K562 (cell line): ENCODE results near the gene ANKMY2. TPM values are rescaled to one million over a fixed set of nuclear protein-coding genes. Genes with fewer than 3 reads are reported as not detected.

Experiments
- BHLHE40 ChIP-seq: IDR thresholded peaks from 2 replicates; pipeline ENCODE4 v1.6.1; 2011; ENCODE audit warnings: low read length, improper control_type of control experiment
- CBX3 ChIP-seq, 2 experiments: IDR thresholded peaks; 1 replicate in 1 of 2; 2 replicates in 1 of 2; pipeline ENCODE4 v1.6.1; 2012; ENCODE audit warnings: inconsistent platforms in 2 of 2, low read length in 2 of 2, borderline replicate concordance in 1 of 2, control low read depth in 1 of 2
- CREM ChIP-seq: IDR thresholded peaks from 2 replicates; pipeline ENCODE4 v1.6.1; 2014; ENCODE audit warnings: antibody characterized with exemption, low read depth
- EP300 ChIP-seq: IDR thresholded peaks from 2 replicates; pipeline ENCODE4 v1.6.1; 2012; ENCODE audit warnings: low read length, improper control_type of control experiment
- FOS ChIP-seq: IDR thresholded peaks from 3 replicates; pipeline ENCODE4 v1.6.1; 2011; ENCODE audit not compliant: insufficient read length; ENCODE audit errors: extremely low read depth
- FOXA3 ChIP-seq, 2 experiments: fragments of 450-650 bp in 1 of 2; sonication (generic) in 1 of 2; formaldehyde crosslinking; IDR thresholded peaks in 1 of 2; conservative IDR thresholded peaks in 1 of 2; 2 replicates each; pipeline versions ENCODE4 v1.4.0 to v1.8.0; 2020 to 2022; ENCODE audit warnings: mild to moderate bottlenecking in 2 of 2, missing genetic modification reagents in 1 of 2
- GABPA ChIP-seq: fragments of 200-800 bp; sonication (Bioruptor generic); conservative IDR thresholded peaks from 2 replicates; pipeline ENCODE4 v1.6.1; 2016; ENCODE audit warnings: low read depth, missing genetic modification characterization, missing compliant biosample characterization
- HDAC1 ChIP-seq, 2 experiments: fragments of 450-650 bp; IDR thresholded peaks; 2 replicates each; pipeline ENCODE4 v1.6.1; 2016 to 2017; ENCODE audit warnings: inconsistent platforms in 1 of 2, mild to moderate bottlenecking in 1 of 2, moderate library complexity in 1 of 2
- LEF1 ChIP-seq: fragments of 450-650 bp; IDR thresholded peaks from 2 replicates; pipeline ENCODE4 v1.6.1; 2016; ENCODE audit warnings: mild to moderate bottlenecking
- MECOM ChIP-seq: fragments of 250-450 bp; sonication (Bioruptor Pico); IDR thresholded peaks from 2 replicates; pipeline ENCODE4 v1.8.0; 2022; ENCODE audit warnings: inconsistent platforms
- MEF2D ChIP-seq: conservative IDR thresholded peaks from 2 replicates; pipeline ENCODE4 v1.6.1; 2016; ENCODE audit warnings: low read depth, missing genetic modification characterization, missing compliant biosample characterization
- MTA1 ChIP-seq: fragments of 450-650 bp; IDR thresholded peaks from 2 replicates; pipeline ENCODE4 v1.6.1; 2017; ENCODE audit warnings: borderline replicate concordance
- MYC ChIP-seq, 2 experiments: fragments of 250-450 bp in 1 of 2; sonication (Bioruptor Pico) in 1 of 2; IDR thresholded peaks; 2 replicates each; pipeline versions ENCODE4 v1.5.1 to v1.6.1; 2012 to 2021; ENCODE audit warnings: low read depth in 2 of 2, borderline replicate concordance in 1 of 2, improper control_type of control experiment in 1 of 2, low read length in 1 of 2, mild to moderate bottlenecking in 1 of 2, moderate library complexity in 1 of 2
- NCOR1 ChIP-seq: fragments of 450-650 bp; IDR thresholded peaks from 2 replicates; pipeline ENCODE4 v1.6.1; 2016; ENCODE audit warnings: mild to moderate bottlenecking, moderate library complexity
- PHTF2 ChIP-seq: fragments of 250-450 bp; sonication (Bioruptor Pico); IDR thresholded peaks from 2 replicates; pipeline ENCODE4 v1.5.0; 2021; ENCODE audit warnings: mild to moderate bottlenecking
- SMARCA4 ChIP-seq: fragments of 450-650 bp; IDR thresholded peaks from 2 replicates; pipeline ENCODE4 v1.6.1; 2016
- SMARCE1 ChIP-seq: fragments of 450-650 bp; IDR thresholded peaks from 2 replicates; pipeline ENCODE4 v1.7.1; 2016; ENCODE audit warnings: mild to moderate bottlenecking
- SOX6 ChIP-seq: fragments of 450-650 bp; IDR thresholded peaks from 2 replicates; pipeline ENCODE4 v1.6.1; 2014; ENCODE audit warnings: mild to moderate bottlenecking
- SREBF1 ChIP-seq: fragments of 150-350 bp; IDR thresholded peaks from 2 replicates; pipeline ENCODE4 v1.6.1; 2014; ENCODE audit warnings: antibody characterized with exemption, low read depth, low read length, borderline replicate concordance
- TRIM24 ChIP-seq, 2 experiments: fragments of 450-650 bp; IDR thresholded peaks; 2 replicates each; pipeline ENCODE4 v1.6.1; 2016
- ZEB2 ChIP-seq: fragments of 450-650 bp; IDR thresholded peaks from 2 replicates; pipeline ENCODE4 v1.6.1; 2016
- ZNF76 ChIP-seq: fragments of 250-450 bp; sonication (Bioruptor Pico); IDR thresholded peaks from 2 replicates; pipeline ENCODE4 v1.4.0; 2020; ENCODE audit warnings: mild to moderate bottlenecking, moderate library complexity, borderline replicate concordance
- polyA plus RNA-seq, 8 experiments: library from polyadenylated mRNA; depleted of rRNA in 4 of 8; stranded (reverse) in 5 of 8; unstranded in 3 of 8; fragments of >200 nt; fragmentation: Nextera tagmentation in 2 of 8; fragmentation: Illumina TruSeq in 1 of 8; extraction: Ambion mirVana in 2 of 8; extraction: Trizol in 1 of 8; gene quantifications; 2 replicates each; pipeline versions ENCODE4 v1.2.1 to v1.2.3, GENCODE V29; 2011 to 2014; ENCODE audit warnings: inconsistent platforms in 1 of 8, missing spikeins in 1 of 8
- total RNA-seq, 7 experiments: library from RNA; depleted of rRNA in 6 of 7; stranded (reverse); fragments of >200 nt in 6 of 7; fragmentation: Illumina TruSeq in 2 of 7; extraction: Trizol in 2 of 7; gene quantifications; 2 replicates each; pipeline versions ENCODE4 v1.2.1 to v1.2.3, GENCODE V29; 2011 to 2021; ENCODE audit warnings: low replicate concordance in 1 of 7
- TF ChIP-seq, protein P1 (sequence below), 2 experiments: fragments of 200-800 bp in 1 of 2; sonication (Bioruptor generic) in 1 of 2; sonication (generic) in 1 of 2; formaldehyde crosslinking in 1 of 2; IDR thresholded peaks in 1 of 2; conservative IDR thresholded peaks in 1 of 2; 2 replicates each; pipeline versions ENCODE4 v1.5.0 to v1.6.1; 2016 to 2020; ENCODE audit warnings: missing compliant biosample characterization in 1 of 2, missing genetic modification characterization in 1 of 2, missing genetic modification reagents in 1 of 2
- TF ChIP-seq, protein P2 (sequence below): sonication (generic); IDR thresholded peaks from 2 replicates; pipeline ENCODE4 v1.6.1; 2016
- TF ChIP-seq, protein P3 (sequence below): fragments of 450-650 bp; IDR thresholded peaks from 2 replicates; pipeline ENCODE4 v1.6.1; 2016; ENCODE audit warnings: antibody characterized with exemption

The ANKMY2 gene
- total and polyA plus RNA-seq, 9 of the 15 experiments (the other 6 are each of a cell fraction or from before 2014, with no cell fraction given): 38.9 to 71.5 (median 48.8) TPM

DNA sequence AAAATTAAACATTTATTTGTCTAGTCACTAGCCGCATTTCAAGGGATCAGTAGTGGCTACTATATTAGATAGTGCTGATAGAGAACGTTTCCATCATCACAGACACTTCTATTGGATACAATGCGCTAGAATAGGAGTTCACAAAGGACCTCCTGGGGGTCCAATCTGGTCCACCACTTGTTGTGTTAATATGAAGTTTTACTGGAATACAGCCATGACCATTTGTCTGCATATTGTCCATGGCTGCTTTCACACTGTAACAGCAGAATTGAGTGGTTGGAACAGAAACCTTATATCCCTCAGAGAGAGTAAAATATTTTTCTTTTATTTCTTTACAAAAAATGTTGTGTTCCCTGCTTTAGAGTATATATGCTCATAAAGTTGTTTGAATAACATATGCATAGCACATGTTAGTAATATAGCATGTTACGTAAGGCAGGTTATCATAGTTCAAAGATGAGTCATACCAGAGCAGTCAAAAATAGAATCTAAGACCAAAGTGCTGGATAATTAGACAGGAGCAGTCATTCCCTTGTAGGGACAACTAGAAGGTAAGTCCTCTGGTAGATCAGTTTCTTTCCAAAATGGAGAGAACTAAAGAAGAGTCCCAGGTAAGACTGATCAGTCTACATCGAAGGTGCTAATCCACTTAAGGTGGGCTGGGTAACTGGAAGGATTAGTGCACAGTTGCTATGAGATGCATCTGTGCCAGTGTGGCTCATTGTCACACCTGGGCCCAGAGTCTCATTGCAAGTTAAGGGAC lies 15.3 kb upstream of the ANKMY2 start (continued):
- TF ChIP-seq PHTF2 (CRISPR knock-in tag) (no peak), CREM (peak; percentile 55; the same call in 1 of the 2 replicates), SREBF1 (no peak), FOXA3 (CRISPR knock-in tag; conservative IDR thresholded peaks at IDR 0.05 in 1 of 2, IDR thresholded peaks at IDR 0.05 in 1 of 2) (peak in 1 of 2 experiments; percentile 7; a peak in 2 of 4 replicates), MTA1 (peak; percentile 74), HDAC1 (IDR thresholded peaks at IDR 0.05) (peak in 1 of 2 experiments; percentile 29; a peak in 1 of 4 replicates), EP300 (peak; percentile 65), ZEB2 (peak; percentile 86), ZNF76 (CRISPR knock-in tag) (no peak), NCOR1 (peak; percentile 70), TRIM24 (IDR thresholded peaks at IDR 0.05) (peak; percentile 28 to 43; a peak in 2 of 4 replicates), SMARCE1 (peak; percentile 81), GABPA (tag) (0 out of 2 replicates have a peak, but pooled peaks have one; percentile 11), LEF1 (0 out of 2 replicates have a peak, but pooled peaks have one; percentile 36), CBX3 (IDR thresholded peaks at IDR 0.05; ENCODE audit: borderline replicate concordance in 1 of 2, low read length in 2 of 2) (0 out of 3 replicates have a peak, but pooled peaks of 1 of the 2 experiments have one; percentile 53), SMARCA4 (peak; percentile 87), FOS (peak; percentile 49), MYC (IDR thresholded peaks at IDR 0.05; ENCODE audit: low read depth, low read length) (peak; percentile 86), MYC (CRISPR knock-in tag; IDR thresholded peaks at IDR 0.05; ENCODE audit: borderline replicate concordance, low read depth) (no peak), SOX6 (0 out of 2 replicates have a peak, but pooled peaks have one; percentile 41), MECOM (CRISPR knock-in tag) (peak; percentile 9; the same call in 1 of the 2 replicates), MEF2D (tag) (peak; percentile 97), BHLHE40 (no peak)
- TF ChIP-seq, protein P1, sequence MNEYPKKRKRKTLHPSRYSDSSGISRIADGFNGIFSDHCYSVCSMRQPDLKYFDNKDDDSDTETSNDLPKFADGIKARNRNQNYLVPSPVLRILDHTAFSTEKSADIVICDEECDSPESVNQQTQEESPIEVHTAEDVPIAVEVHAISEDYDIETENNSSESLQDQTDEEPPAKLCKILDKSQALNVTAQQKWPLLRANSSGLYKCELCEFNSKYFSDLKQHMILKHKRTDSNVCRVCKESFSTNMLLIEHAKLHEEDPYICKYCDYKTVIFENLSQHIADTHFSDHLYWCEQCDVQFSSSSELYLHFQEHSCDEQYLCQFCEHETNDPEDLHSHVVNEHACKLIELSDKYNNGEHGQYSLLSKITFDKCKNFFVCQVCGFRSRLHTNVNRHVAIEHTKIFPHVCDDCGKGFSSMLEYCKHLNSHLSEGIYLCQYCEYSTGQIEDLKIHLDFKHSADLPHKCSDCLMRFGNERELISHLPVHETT (CRISPR knock-in tag; conservative IDR thresholded peaks at IDR 0.05 in 1 of 2, IDR thresholded peaks at IDR 0.05 in 1 of 2): peak in 1 of 2 experiments; percentile 50; a peak in 1 of 4 replicates
- TF ChIP-seq, protein P2, sequence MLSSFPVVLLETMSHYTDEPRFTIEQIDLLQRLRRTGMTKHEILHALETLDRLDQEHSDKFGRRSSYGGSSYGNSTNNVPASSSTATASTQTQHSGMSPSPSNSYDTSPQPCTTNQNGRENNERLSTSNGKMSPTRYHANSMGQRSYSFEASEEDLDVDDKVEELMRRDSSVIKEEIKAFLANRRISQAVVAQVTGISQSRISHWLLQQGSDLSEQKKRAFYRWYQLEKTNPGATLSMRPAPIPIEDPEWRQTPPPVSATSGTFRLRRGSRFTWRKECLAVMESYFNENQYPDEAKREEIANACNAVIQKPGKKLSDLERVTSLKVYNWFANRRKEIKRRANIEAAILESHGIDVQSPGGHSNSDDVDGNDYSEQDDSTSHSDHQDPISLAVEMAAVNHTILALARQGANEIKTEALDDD: peak; percentile 46; the same call in 1 of the 2 replicates
- TF ChIP-seq, protein P3, sequence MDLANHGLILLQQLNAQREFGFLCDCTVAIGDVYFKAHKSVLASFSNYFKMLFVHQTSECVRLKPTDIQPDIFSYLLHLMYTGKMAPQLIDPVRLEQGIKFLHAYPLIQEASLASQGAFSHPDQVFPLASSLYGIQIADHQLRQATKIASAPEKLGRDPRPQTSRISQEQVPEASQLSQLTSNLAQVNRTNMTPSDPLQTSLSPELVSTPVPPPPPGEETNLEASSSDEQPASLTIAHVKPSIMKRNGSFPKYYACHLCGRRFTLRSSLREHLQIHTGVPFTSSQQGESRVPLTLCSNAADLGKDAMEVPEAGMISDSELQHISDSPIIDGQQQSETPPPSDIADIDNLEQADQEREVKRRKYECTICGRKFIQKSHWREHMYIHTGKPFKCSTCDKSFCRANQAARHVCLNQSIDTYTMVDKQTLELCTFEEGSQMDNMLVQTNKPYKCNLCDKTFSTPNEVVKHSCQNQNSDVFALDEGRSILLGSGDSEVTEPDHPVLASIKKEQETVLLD: 0 out of 2 replicates have a peak, but pooled peaks have one; percentile 59
